ENCODE results near the gene RBBP5.

DNA sequence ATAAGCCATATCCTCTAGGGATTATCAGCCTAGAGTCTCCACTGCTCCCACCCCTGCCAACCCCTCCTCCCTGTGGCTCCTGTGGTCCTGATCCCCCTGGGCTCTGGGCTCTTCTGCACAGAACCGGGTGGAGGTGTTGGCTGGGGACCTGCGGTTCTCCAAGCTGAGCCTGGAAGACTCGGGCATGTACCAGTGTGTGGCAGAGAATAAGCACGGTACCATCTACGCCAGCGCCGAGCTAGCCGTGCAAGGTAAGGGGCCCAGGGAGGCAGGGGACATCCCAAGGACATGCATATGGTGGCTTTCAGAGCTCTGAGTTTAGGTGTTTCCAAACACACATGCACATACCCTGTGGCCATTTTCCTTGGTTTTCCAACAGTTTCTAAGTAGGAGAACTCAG lies 59.5 kb downstream of the RBBP5 start:
- no peak for TF ChIP-seq POLR2A (IDR thresholded peaks at IDR 0.05)
- TF ChIP-seq, protein P1, sequence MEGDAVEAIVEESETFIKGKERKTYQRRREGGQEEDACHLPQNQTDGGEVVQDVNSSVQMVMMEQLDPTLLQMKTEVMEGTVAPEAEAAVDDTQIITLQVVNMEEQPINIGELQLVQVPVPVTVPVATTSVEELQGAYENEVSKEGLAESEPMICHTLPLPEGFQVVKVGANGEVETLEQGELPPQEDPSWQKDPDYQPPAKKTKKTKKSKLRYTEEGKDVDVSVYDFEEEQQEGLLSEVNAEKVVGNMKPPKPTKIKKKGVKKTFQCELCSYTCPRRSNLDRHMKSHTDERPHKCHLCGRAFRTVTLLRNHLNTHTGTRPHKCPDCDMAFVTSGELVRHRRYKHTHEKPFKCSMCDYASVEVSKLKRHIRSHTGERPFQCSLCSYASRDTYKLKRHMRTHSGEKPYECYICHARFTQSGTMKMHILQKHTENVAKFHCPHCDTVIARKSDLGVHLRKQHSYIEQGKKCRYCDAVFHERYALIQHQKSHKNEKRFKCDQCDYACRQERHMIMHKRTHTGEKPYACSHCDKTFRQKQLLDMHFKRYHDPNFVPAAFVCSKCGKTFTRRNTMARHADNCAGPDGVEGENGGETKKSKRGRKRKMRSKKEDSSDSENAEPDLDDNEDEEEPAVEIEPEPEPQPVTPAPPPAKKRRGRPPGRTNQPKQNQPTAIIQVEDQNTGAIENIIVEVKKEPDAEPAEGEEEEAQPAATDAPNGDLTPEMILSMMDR (IDR thresholded peaks at IDR 0.05): no peak
